Measurements from ENCODE around the gene C16orf89.

C16orf89 gene

DNA sequence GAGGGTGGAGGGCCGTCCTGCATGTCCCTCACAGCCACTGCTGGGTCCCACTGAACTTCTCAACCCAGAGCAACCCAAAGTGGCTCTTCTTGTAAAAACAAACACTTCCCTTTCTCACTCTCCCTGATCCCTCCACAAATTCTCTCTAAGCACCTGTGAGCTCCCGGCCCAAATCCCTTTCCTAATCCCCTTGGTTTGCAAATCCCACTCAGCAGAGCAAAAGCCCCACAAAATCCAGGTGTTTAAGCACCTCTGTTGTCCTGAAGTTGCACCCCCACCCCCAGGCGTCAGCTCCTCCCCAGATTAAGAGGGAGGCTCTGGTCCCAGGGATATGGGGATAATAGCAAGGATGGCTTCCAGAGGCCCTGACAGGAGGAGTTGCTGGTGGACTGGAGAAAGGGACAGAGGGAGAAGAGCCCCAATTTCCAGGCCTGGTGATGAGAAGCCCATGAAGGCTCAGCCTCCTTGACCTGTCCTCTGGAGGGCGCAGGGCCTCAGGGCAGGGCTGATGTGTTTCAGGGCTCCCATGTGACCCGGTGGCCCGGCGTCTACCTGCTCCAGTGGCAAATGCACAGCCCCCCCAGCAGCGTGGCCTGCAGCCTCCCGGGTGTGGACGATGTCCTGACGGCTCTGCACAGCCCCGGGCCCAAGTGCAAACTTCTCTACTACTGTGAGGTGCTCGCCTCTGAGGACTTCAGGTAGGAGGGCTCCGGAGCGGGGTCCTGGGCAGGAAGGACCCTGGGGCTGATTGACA, 55.0 kb downstream of the C16orf89 start:
- in situ Hi-C loops (cut with MboI; ENCODE audit: low sequenced_read_pairs): no loop called here

- in situ Hi-C loops (cut with MboI; ENCODE audit: low sequenced_read_pairs): no loop called here
These were observed 57.4 kb downstream of the C16orf89 start for GRCh38 chr16:5008311-5008731.

- in situ Hi-C loops (cut with MboI; ENCODE audit: low sequenced_read_pairs): no loop called here
These were observed 58.5 kb downstream of the C16orf89 start for GRCh38 chr16:5007256-5007655.

DNA sequence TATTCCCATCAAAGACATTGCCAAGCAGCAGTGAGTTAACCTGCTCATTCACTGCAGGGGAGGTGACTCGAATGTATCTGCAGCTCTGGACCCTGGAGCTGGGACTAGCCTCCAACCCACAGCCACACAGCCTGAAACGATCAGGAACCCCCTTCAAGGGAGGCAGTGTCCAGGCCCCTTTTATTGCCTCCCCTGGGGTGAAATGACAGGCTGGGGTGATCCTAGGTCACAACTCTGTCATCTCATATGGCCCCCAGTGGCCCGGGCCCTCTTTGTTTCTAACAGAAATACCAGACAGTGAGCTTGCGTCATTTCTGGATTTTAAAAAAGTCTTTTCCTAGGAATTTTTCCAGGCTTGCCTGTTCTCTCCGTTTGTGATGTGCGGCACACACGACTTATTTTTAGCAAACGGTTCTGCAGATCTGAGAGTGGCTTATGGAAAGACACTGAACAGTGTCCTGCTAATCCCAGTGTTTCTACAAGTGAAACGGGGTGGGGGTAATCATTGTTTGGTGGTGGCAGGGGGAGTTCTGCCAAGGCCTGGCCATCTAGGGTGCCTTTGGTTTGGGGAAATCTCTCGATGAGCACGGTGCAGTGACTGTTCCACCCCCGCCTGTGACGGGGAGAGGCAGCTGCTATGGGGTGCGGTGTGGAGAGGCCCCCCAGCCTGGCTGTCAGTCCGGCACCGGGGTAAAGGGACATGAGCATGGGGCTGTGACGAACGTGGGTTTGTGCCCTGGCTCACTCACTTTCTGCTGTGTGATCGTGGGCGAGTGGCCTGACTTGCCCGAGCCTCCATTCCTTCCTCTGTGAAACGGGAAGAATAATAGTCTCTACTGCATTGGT, 59.2 kb downstream of the C16orf89 start:
- in situ Hi-C loops (cut with MboI; ENCODE audit: low sequenced_read_pairs): no loop called here

DNA sequence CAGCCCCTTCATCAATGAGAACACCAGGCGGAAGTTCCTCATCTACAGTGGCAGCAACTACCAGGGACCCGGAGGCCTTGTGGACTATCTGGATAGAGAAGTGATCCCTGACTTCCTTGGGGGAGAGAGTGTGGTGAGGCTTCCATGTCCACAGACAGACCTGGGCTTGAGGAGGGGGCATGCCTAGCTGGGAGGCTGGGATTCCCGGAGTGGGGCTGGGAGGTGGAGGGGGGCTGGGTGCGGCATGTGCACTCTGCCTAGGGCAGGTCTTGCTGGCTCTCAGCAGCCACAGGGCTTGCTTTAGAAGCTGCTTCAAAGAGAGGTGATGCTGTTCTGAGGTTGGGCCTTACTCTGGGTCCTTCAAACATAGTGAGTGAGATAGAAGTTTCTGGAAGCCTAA, 59.8 kb downstream of the C16orf89 start:
- in situ Hi-C loops (cut with MboI; ENCODE audit: low sequenced_read_pairs): no loop called here

DNA sequence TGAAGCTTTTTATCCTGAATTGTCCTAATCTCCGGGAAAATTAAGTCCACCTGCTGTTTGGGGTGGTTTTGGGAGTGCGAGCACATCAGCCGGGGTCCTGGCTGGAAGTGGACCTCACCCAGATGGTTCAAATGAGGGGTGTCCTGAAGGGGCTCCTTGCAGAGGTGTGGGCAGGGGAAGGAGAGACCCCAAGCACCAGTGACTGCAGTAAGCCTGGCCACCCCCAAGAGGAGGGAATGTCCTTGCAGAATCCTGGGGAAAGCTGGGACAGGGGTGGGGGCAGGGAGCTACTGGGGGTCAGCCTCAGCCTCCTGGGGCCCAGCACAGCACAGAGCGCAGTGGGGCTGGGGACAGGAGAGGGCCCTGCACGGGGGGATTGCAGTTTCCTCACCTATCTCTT, 61.4 kb downstream of the C16orf89 start:
- in situ Hi-C loops (cut with MboI; ENCODE audit: low sequenced_read_pairs): no loop called here

DNA sequence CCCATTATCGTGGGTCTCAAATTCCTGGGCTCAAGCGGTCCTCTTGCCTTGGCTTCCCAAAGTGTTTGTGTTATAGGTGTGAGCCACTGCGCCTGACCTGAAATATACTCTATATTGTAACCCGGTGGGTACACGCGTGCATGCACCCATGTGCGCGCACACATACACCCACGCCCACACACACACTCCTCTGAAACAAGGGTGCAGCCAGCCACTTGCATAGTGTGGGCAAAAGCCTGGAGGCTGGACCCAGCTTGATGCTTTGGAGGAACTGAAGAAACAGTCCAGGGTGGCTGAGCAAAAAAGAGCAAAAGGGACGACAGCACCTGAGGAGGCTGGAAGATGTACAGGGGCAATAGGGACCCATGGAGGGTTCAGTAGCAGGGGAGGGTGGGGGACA, 61.9 kb downstream of the C16orf89 start:
- in situ Hi-C loops (cut with MboI; ENCODE audit: low sequenced_read_pairs): no loop called here

- in situ Hi-C loops (cut with MboI; ENCODE audit: low sequenced_read_pairs): no loop called here
These were observed 62.5 kb downstream of the C16orf89 start for GRCh38 chr16:5003211-5003610.

- in situ Hi-C loops (cut with MboI; ENCODE audit: low sequenced_read_pairs): no loop called here
These were observed 63.0 kb downstream of the C16orf89 start for GRCh38 chr16:5002699-5003143.

- in situ Hi-C loops (cut with MboI; ENCODE audit: low sequenced_read_pairs): no loop called here
These were observed 63.8 kb downstream of the C16orf89 start for GRCh38 chr16:5001986-5002385.

GRCh38 chr16:5001571-5001970, 64.2 kb downstream of the C16orf89 start:
- in situ Hi-C loops (cut with MboI; ENCODE audit: low sequenced_read_pairs): no loop called here

DNA sequence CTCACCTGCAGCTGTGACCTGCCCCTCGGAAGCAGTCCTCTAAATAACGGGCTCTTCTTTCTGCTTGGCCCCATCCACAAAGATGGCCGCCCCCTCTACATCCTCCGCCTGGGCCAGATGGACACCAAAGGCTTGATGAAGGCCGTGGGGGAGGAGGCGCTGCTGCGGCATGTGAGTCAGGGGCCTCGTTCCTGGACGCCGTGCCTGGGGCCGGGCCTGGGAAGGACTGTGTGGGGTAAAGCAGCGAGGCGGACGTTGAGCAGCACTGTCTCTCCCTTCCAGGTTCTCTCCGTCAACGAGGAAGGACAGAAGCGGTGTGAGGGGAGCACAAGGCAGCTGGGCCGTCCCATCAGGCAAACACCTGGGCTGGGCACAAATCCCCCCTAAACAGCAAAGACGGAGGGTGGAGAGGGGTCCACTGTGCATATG, 65.2 kb downstream of the C16orf89 start:
- in situ Hi-C loops (cut with MboI; ENCODE audit: low sequenced_read_pairs): no loop called here

GRCh38 chr16:4994719-4995434, 70.9 kb downstream of the C16orf89 start:
- in situ Hi-C loops (cut with MboI; ENCODE audit: low sequenced_read_pairs): no loop called here

Data from HL-60/S4 treated with phorbol 12-myristate 13-acetate at 8.2 ng/mL for 4 days and 3 days (cell line).